GM21390 (cell line): ENCODE measurements around the gene TCAP.

Experiments
- ATAC-seq: cut with Tn5 transposase; IDR thresholded peaks from one replicate; pipeline ENCODE4 v1.9.1; 2021; ENCODE audit not compliant: unreplicated experiment

The TCAP gene

GRCh38 chr17:39664581-39665561 is at the start of gene TCAP:
Gene TCAP, plus strand, starts transcription at chr17:39665349. Its CDS starts 11 bp downstream, at chr17:39665360.
- no peak for ATAC-seq

- no peak for ATAC-seq
Measured at GRCh38 chr17:39615434-39615833, 49.7 kb upstream of the TCAP start.

GRCh38 chr17:39617100-39617445 is 48.1 kb upstream of the TCAP start:
- no peak for ATAC-seq

- ATAC-seq = no peak
Measured at GRCh38 chr17:39617446-39618245, 47.5 kb upstream of the TCAP start.

GRCh38 chr17:39618246-39618913 is 46.8 kb upstream of the TCAP start:
- ATAC-seq = no peak

- ATAC-seq = no peak
Measured at GRCh38 chr17:39618956-39619785, 46.0 kb upstream of the TCAP start.

- no peak for ATAC-seq
Measured at GRCh38 chr17:39619786-39620101, 45.4 kb upstream of the TCAP start.

- peak; percentile 57 for ATAC-seq
Measured at GRCh38 chr17:39621523-39622379, 43.4 kb upstream of the TCAP start.

- ATAC-seq = peak; percentile 23
Measured at GRCh38 chr17:39622380-39623006, 42.7 kb upstream of the TCAP start.

GRCh38 chr17:39623356-39623950 is 41.7 kb upstream of the TCAP start:
- no peak for ATAC-seq

GRCh38 chr17:39624313-39624712 is 40.8 kb upstream of the TCAP start:
- no peak for ATAC-seq

- ATAC-seq = no peak
Measured at GRCh38 chr17:39625198-39625785, 39.9 kb upstream of the TCAP start.

- no peak for ATAC-seq
Measured at GRCh38 chr17:39626171-39627046, 38.7 kb upstream of the TCAP start, which contains the start of gene PPP1R1B. Gene PPP1R1B, plus strand, starts transcription at chr17:39626952. Its CDS starts 441 bp downstream, at chr17:39627393.

- ATAC-seq = no peak
Measured at GRCh38 chr17:39627047-39627711, 38.0 kb upstream of the TCAP start.

GRCh38 chr17:39627712-39628516 is 37.2 kb upstream of the TCAP start:
- no peak for ATAC-seq
